H1 (cell line): ENCODE results near the gene CDK12. TPM values are rescaled to one million over a fixed set of nuclear protein-coding genes. Genes with fewer than 3 reads are reported as not detected.

ENCODE experiments used
- CTCF ChIA-PET: fragments of 300-600 bp; sonication (Branson Sonifier 250); formaldehyde crosslinking; loops from one replicate; lab custom pipeline; 2021; ENCODE audit not compliant: partially characterized antibody; lab: Charles Lee
- POLR2A ChIA-PET: fragments of 300-600 bp; sonication (Branson Sonifier 250); formaldehyde crosslinking; loops from one replicate; lab custom pipeline; 2021; ENCODE audit warnings: inconsistent platforms; ENCODE audit not compliant: partially characterized antibody; lab: Charles Lee
- DNase-seq, 2 experiments: peaks; one replicate each; pipeline versions ENCODE4 v3.0.0 to v3.0.0-alpha.2; 2010 to 2022; ENCODE audit warnings: low spot score in 2 of 2, low read depth in 1 of 2, mixed read lengths in 1 of 2
- FAIRE-seq: peaks from 2 replicates; lab custom pipeline; 2011; peaks lifted over from hg19 to GRCh38; lab: Jason Lieb, UNC
- H2AFZ ChIP-seq: 2 replicates; pipeline ENCODE4 v1.8.1; 2012; ENCODE audit warnings: low read length, inconsistent platforms
- H2AK5ac ChIP-seq: 2 replicates; pipeline ENCODE4 v1.6.1; 2013; ENCODE audit warnings: low read depth, low read length
- H2BK120ac ChIP-seq: replicated peaks from 2 replicates; pipeline ENCODE3; 2013; ENCODE audit warnings: low read depth, low read length, inconsistent platforms
- H2BK12ac ChIP-seq: 2 replicates; pipeline ENCODE4 v1.6.1; 2013; ENCODE audit warnings: low read depth, low read length
- H2BK15ac ChIP-seq: 2 replicates; pipeline ENCODE4 v1.6.1; 2013; ENCODE audit warnings: low read length
- H2BK20ac ChIP-seq: 2 replicates; pipeline ENCODE4 v1.6.1; 2013; ENCODE audit warnings: low read length
- H2BK5ac ChIP-seq: 2 replicates; pipeline ENCODE4 v1.6.1; 2013; ENCODE audit warnings: low read depth, low read length
- H3K14ac ChIP-seq: 2 replicates; pipeline ENCODE4 v1.6.1; 2013; ENCODE audit warnings: inconsistent platforms; ENCODE audit not compliant: insufficient read length
- H3K18ac ChIP-seq: 2 replicates; pipeline ENCODE4 v1.6.1; 2013; ENCODE audit warnings: low read length; ENCODE audit errors: extremely low read depth
- H3K23ac ChIP-seq: 2 replicates; pipeline ENCODE4 v1.6.1; 2013; ENCODE audit warnings: inconsistent platforms; ENCODE audit not compliant: insufficient read length
- H3K23me2 ChIP-seq: 2 replicates; pipeline ENCODE4 v1.6.1; 2013; ENCODE audit warnings: low read depth, low read length
- H3K27ac ChIP-seq: 2 replicates; pipeline ENCODE4 v1.6.1; 2011; ENCODE audit warnings: low read depth, low read length, inconsistent platforms
- H3K27me3 ChIP-seq, 4 experiments: replicated peaks in 1 of 4; 1 replicate in 1 of 4; 2 replicates in 3 of 4; pipeline versions ENCODE4 v1.6.1 to v1.8.1; 2011 to 2013; ENCODE audit warnings: low read length in 3 of 4, mild to moderate bottlenecking in 3 of 4, inconsistent platforms in 2 of 4, mixed read lengths in 2 of 4, moderate library complexity in 1 of 4; ENCODE audit not compliant: control insufficient read depth in 3 of 4, insufficient read depth in 3 of 4; ENCODE audit errors: extremely low read depth in 1 of 4
- H3K36me3 ChIP-seq, 4 experiments: 2 replicates each; pipeline versions ENCODE4 v1.6.1 to v1.8.1; 2011 to 2013; ENCODE audit warnings: mild to moderate bottlenecking in 4 of 4, low read length in 3 of 4, moderate library complexity in 2 of 4, control low read depth in 1 of 4, inconsistent platforms in 1 of 4; ENCODE audit not compliant: insufficient read depth in 4 of 4, control insufficient read depth in 2 of 4
- H3K4ac ChIP-seq: replicated peaks from 2 replicates; pipeline ENCODE3; 2013; ENCODE audit warnings: low read length, low read depth, mixed read lengths, inconsistent platforms; ENCODE audit not compliant: insufficient read length
- H3K4me1 ChIP-seq, 4 experiments: replicated peaks in 1 of 4; 1 replicate in 1 of 4; 2 replicates in 3 of 4; pipeline versions ENCODE4 v1.6.1 to v1.8.1; 2011 to 2013; ENCODE audit warnings: low read length in 3 of 4, inconsistent platforms in 2 of 4, mixed read lengths in 1 of 4; ENCODE audit not compliant: insufficient read depth in 4 of 4, control insufficient read depth in 3 of 4
- H3K4me2 ChIP-seq, 2 experiments: 2 replicates each; pipeline versions ENCODE4 v1.6.1 to v1.8.1; 2011 to 2013; ENCODE audit warnings: low read depth in 2 of 2, low read length in 2 of 2, control low read depth in 1 of 2, inconsistent platforms in 1 of 2, mild to moderate bottlenecking in 1 of 2; ENCODE audit not compliant: insufficient read depth in 1 of 2
- H3K4me3 ChIP-seq, 4 experiments: fragments of 200-600, 300-600 bp in 1 of 4; sonication (generic), shearing (Covaris generic), sonication (Bioruptor Twin) in 1 of 4; 2 replicates each; pipeline versions ENCODE4 v1.5.1 to v1.8.1; 2011 to 2016; ENCODE audit warnings: low read length in 4 of 4, low read depth in 3 of 4, control low read depth in 2 of 4, inconsistent platforms in 2 of 4, mild to moderate bottlenecking in 2 of 4, mixed read lengths in 1 of 4, moderate library complexity in 1 of 4; ENCODE audit not compliant: insufficient read depth in 2 of 4; ENCODE audit errors: extremely low read depth in 1 of 4
- H3K56ac ChIP-seq: replicated peaks from 2 replicates; pipeline ENCODE3; 2013; ENCODE audit warnings: low read depth, mild to moderate bottlenecking, mixed read lengths, low read length, inconsistent platforms; ENCODE audit not compliant: insufficient read length
- H3K79me1 ChIP-seq: 2 replicates; pipeline ENCODE4 v1.6.1; 2013; ENCODE audit warnings: low read depth, low read length, control low read depth
- H3K79me2 ChIP-seq, 2 experiments: 2 replicates each; pipeline versions ENCODE4 v1.6.1 to v1.8.1; 2012 to 2013; ENCODE audit warnings: low read length in 2 of 2, mild to moderate bottlenecking in 2 of 2, inconsistent platforms in 1 of 2; ENCODE audit not compliant: insufficient read depth in 2 of 2, control insufficient read depth in 1 of 2
- H3K9ac ChIP-seq, 4 experiments: replicated peaks in 1 of 4; 1 replicate in 1 of 4; 2 replicates in 3 of 4; pipeline versions ENCODE4 v1.6.1 to v1.8.1; 2011 to 2013; ENCODE audit warnings: low read depth in 3 of 4, low read length in 3 of 4, control low read depth in 2 of 4, mild to moderate bottlenecking in 2 of 4, moderate library complexity in 2 of 4, inconsistent platforms in 1 of 4; ENCODE audit errors: extremely low read depth in 1 of 4
- H3K9me3 ChIP-seq, 2 experiments: 2 replicates each; pipeline versions ENCODE4 v1.6.1 to v1.8.1; 2012 to 2013; ENCODE audit warnings: mild to moderate bottlenecking in 2 of 2, moderate library complexity in 2 of 2, control low read depth in 1 of 2, inconsistent platforms in 1 of 2, low read depth in 1 of 2, low read length in 1 of 2, mixed read lengths in 1 of 2; ENCODE audit not compliant: insufficient read depth in 2 of 2
- H4K20me1 ChIP-seq, 2 experiments: replicated peaks in 1 of 2; 2 replicates each; pipeline versions ENCODE3 to v1.8.1; 2011 to 2013; ENCODE audit warnings: inconsistent platforms in 2 of 2, low read length in 2 of 2, mild to moderate bottlenecking in 1 of 2; ENCODE audit not compliant: insufficient read depth in 2 of 2, control insufficient read depth in 1 of 2
- H4K5ac ChIP-seq: 2 replicates; pipeline ENCODE4 v1.6.1; 2013; ENCODE audit warnings: low read length, low read depth, mixed read lengths, inconsistent platforms; ENCODE audit not compliant: insufficient read length
- H4K8ac ChIP-seq: 2 replicates; pipeline ENCODE4 v1.8.0; 2013; ENCODE audit warnings: mild to moderate bottlenecking, moderate library complexity, low read length, inconsistent platforms; ENCODE audit not compliant: insufficient read depth; ENCODE audit errors: extremely low read depth
- H4K91ac ChIP-seq: replicated peaks from 2 replicates; pipeline ENCODE3; 2013; ENCODE audit warnings: low read length, mixed read lengths, inconsistent platforms; ENCODE audit not compliant: insufficient read length
- ASH2L ChIP-seq: fragments of 200-600, 300-600 bp; sonication (generic); IDR thresholded peaks from one replicate; pipeline ENCODE4 v1.7.1; 2017; ENCODE audit warnings: low read length
- GABPA ChIP-seq: IDR thresholded peaks from 2 replicates; pipeline ENCODE4 v1.6.1; 2011; ENCODE audit warnings: mild to moderate bottlenecking, low read length, moderate library complexity, borderline replicate concordance; ENCODE audit not compliant: insufficient read depth
- GTF2F1 ChIP-seq: IDR thresholded peaks from 2 replicates; pipeline ENCODE4 v1.6.1; 2012; ENCODE audit warnings: low read depth, low read length, improper control_type of control experiment, borderline replicate concordance
- NANOG ChIP-seq: IDR thresholded peaks from 2 replicates; pipeline ENCODE4 v1.6.1; 2011; ENCODE audit warnings: low read length, low read depth, mild to moderate bottlenecking, inconsistent platforms; ENCODE audit not compliant: insufficient read depth, poor library complexity, severe bottlenecking
- NRF1 ChIP-seq: IDR thresholded peaks from 2 replicates; pipeline ENCODE4 v1.6.1; 2011; ENCODE audit warnings: mild to moderate bottlenecking, low read depth, low read length, improper control_type of control experiment
- PHF8 ChIP-seq: fragments of 200-600 bp; sonication (generic); conservative IDR thresholded peaks from 2 replicates; pipeline ENCODE4 v1.7.1; 2012; ENCODE audit warnings: low read depth, mild to moderate bottlenecking, inconsistent platforms, low read length, moderate library complexity
- POLR2A ChIP-seq, 2 experiments: IDR thresholded peaks; 1 replicate in 1 of 2; 2 replicates in 1 of 2; pipeline ENCODE4 v1.6.1; 2011; ENCODE audit warnings: low read depth in 2 of 2, low read length in 2 of 2, mild to moderate bottlenecking in 2 of 2; ENCODE audit errors: control extremely low read depth in 1 of 2
- RFX5 ChIP-seq: IDR thresholded peaks from 2 replicates; pipeline ENCODE4 v1.6.1; 2011; ENCODE audit warnings: low read depth, low read length, improper control_type of control experiment, borderline replicate concordance
- SIX5 ChIP-seq: IDR thresholded peaks from 2 replicates; pipeline ENCODE4 v1.6.1; 2011; ENCODE audit warnings: mild to moderate bottlenecking, low read depth, low read length
- TAF7 ChIP-seq: optimal IDR thresholded peaks from 2 replicates; pipeline ENCODE3; 2011; ENCODE audit warnings: low read depth, mild to moderate bottlenecking, inconsistent platforms, low read length, moderate library complexity, borderline replicate concordance
- WGBS, 2 experiments: shearing (Covaris generic) in 1 of 2; methylation state at CpG; one replicate each; pipeline versions ENCODE4 v1.1.6 to v1.1.7; 2013 to 2015; ENCODE audit warnings: low lambda C conversion rate in 2 of 2, mixed read lengths in 2 of 2, inconsistent platforms in 1 of 2, low coverage in 1 of 2, missing lambda C conversion rate in 1 of 2; ENCODE audit not compliant: insufficient replicate concordance in 2 of 2, insufficient coverage in 1 of 2, insufficient read length in 1 of 2; ENCODE audit errors: extremely low coverage in 1 of 2, missing lambda C conversion rate in 1 of 2; 5-methylcytosine and 5-hydroxymethylcytosine counted together
- polyA plus RNA-seq, 7 experiments: library from polyadenylated mRNA; depleted of rRNA in 3 of 7; stranded (reverse) in 5 of 7; unstranded in 2 of 7; fragments of >200 nt in 5 of 7; fragments of 200-250 nt in 2 of 7; gene quantifications; 1 replicate in 5 of 7; 2 replicates in 1 of 7; 4 replicates in 1 of 7; pipeline versions ENCODE4 v1.2.1 to v1.2.3, GENCODE V29; 2011 to 2013; ENCODE audit warnings: missing spikeins in 2 of 7, mixed read lengths in 2 of 7
- total RNA-seq: library from RNA; stranded (reverse); fragmentation: NEBNext Ultra II Directional; extraction: Animal tissue kit (Norgen Biotek cat#: 25700); gene quantifications from 2 replicates; pipeline ENCODE4 v1.2.1, GENCODE V29; 2021

CDK12 gene
- total and polyA plus RNA-seq, 2 of the 8 experiments (the other 6 are each of a cell fraction or from before 2014, with no cell fraction given): 14.8 to 70.3 TPM

- no peaks in the 10 kb centered on the region for H3K4me1 ChIP-seq
- H3K4me2 ChIP-seq: no peak overlapping the region
- no peak overlapping the region for H3K4ac ChIP-seq
- H3K18ac ChIP-seq: no peak overlapping the region
- DNase-seq (no peak), FAIRE-seq (no peak)
- no peak overlapping the region for H2BK120ac ChIP-seq
- CTCF ChIA-PET: interaction anchor here (0.5 to 1.7 kb wide), 3 partner anchors 15 to 144 kb away, joined by 3 read pairs; no protein-coding TSS in a partner anchor
- no peaks in the 10 kb centered on the region for H4K20me1 ChIP-seq
- no peak overlapping the region for H2BK12ac ChIP-seq
- no peak overlapping the region for H3K27ac ChIP-seq
- H3K23ac ChIP-seq: no peak overlapping the region
- H3K36me3 ChIP-seq: peaks cover 15 to 60% (median 40%) of the 10 kb centered on the region in 4 experiments
- H4K8ac ChIP-seq: no peak overlapping the region
- H2BK15ac ChIP-seq: no peak overlapping the region
- H3K9ac ChIP-seq: no peak overlapping the region
- H3K79me2 ChIP-seq: no peaks in the 10 kb centered on the region
- POLR2A ChIA-PET: interaction anchor here (1.7 kb wide), 1 partner anchor 68 kb away, joined by 5 read pairs; the partner anchor contains the start of gene CDK12
- no peaks in the 10 kb centered on the region for H3K27me3 ChIP-seq
- 90% methylated on average over 2 of the region's 2 CpGs; no CpG with 5 or more reads in 1 of the 2 experiments for WGBS, 2 experiments
- no peak overlapping the region for H3K56ac ChIP-seq
- H2AFZ ChIP-seq: no peak overlapping the region
- H3K9me3 ChIP-seq: no peaks in the 10 kb centered on the region
- no peak for TF ChIP-seq NRF1
- no peak for TF ChIP-seq TAF7
- TF ChIP-seq RFX5: no peak
- no peak for TF ChIP-seq NANOG
- no peak for TF ChIP-seq ASH2L
- no peak for TF ChIP-seq SIX5
- TF ChIP-seq GTF2F1: no peak
- no peak for TF ChIP-seq GABPA
- no peak for TF ChIP-seq POLR2A (IDR thresholded peaks at IDR 0.05; ENCODE audit: control extremely low read depth in 1 of 2, low read depth in 2 of 2, low read length in 2 of 2)
- TF ChIP-seq PHF8: no peak
- H3K23me2 ChIP-seq: no peaks in the 10 kb centered on the region
- H3K79me1 ChIP-seq: no peaks in the 10 kb centered on the region
- H2BK20ac ChIP-seq: no peak overlapping the region
- no peak overlapping the region for H4K91ac ChIP-seq
- H3K14ac ChIP-seq: no peak overlapping the region
- no peak overlapping the region for H2BK5ac ChIP-seq
- H3K4me3 ChIP-seq: no peak overlapping the region
- H2AK5ac ChIP-seq: no peak overlapping the region
- H4K5ac ChIP-seq: no peak overlapping the region
These were observed 68.2 kb downstream of the CDK12 start for GRCh38 chr17:39529455-39529854.
